Measurements from ENCODE around the gene NUTF2. TPM values are rescaled to one million over a fixed set of nuclear protein-coding genes. Genes with fewer than 3 reads are reported as not detected.

The NUTF2 gene
- total and polyA plus RNA-seq, 4 donors = 49.7 to 164 (median 101) TPM

DNA sequence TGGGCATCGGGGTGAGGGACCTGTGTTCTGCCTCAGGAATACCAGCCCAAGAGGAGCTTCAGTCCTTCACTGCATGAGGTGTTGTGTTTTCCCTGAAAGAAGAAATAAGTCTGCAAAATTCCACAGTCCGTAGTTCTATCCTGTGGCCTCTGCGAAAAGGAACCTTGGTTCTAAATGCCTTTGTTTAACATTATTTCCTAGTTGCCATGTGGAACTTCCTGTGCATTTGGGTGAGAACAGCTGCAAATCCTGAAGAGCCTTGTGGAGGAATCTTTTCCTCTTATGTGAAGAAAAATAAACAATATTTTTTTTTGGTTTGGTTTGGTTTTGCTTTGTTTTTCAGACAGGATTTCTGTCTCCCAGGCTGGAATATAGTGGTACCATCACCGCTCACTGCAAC lies 56.1 kb downstream of the NUTF2 start:
- Histone ChIP-seq H3K4me3 (no peak overlapping the region), H3K9me3 (ENCODE audit: control insufficient read depth in 4 of 4, insufficient read depth in 3 of 4, low read length in 3 of 4) (no peaks in the 10 kb centered on the region), H3K36me3 (ENCODE audit: control insufficient read depth in 4 of 4, insufficient read depth in 4 of 4, low read length in 4 of 4) (peaks cover 0 to 10% (median 4%) of the 10 kb centered on the region in 4 donors), H3K27me3 (ENCODE audit: control insufficient read depth in 3 of 3, insufficient read depth in 3 of 3, low read length in 2 of 3) (no peaks in the 10 kb centered on the region), H3K4me1 (ENCODE audit: control insufficient read depth in 5 of 5, insufficient read depth in 5 of 5, low read length in 5 of 5) (peaks cover 0 to 2% (median 0%) of the 10 kb centered on the region in 5 donors), H3K9ac (ENCODE audit: insufficient read depth in 1 of 2, low read length in 2 of 2) (no peak overlapping the region), H3K27ac (ENCODE audit: low read depth in 1 of 2, low read length in 1 of 2) (peak overlapping the region in 1 of 2 donors; percentile 37)
- 75 to 82% methylated on average over 4 of the region's 4 CpGs for WGBS, 2 donors
- TF ChIP-seq, protein P1, sequence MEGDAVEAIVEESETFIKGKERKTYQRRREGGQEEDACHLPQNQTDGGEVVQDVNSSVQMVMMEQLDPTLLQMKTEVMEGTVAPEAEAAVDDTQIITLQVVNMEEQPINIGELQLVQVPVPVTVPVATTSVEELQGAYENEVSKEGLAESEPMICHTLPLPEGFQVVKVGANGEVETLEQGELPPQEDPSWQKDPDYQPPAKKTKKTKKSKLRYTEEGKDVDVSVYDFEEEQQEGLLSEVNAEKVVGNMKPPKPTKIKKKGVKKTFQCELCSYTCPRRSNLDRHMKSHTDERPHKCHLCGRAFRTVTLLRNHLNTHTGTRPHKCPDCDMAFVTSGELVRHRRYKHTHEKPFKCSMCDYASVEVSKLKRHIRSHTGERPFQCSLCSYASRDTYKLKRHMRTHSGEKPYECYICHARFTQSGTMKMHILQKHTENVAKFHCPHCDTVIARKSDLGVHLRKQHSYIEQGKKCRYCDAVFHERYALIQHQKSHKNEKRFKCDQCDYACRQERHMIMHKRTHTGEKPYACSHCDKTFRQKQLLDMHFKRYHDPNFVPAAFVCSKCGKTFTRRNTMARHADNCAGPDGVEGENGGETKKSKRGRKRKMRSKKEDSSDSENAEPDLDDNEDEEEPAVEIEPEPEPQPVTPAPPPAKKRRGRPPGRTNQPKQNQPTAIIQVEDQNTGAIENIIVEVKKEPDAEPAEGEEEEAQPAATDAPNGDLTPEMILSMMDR (IDR thresholded peaks at IDR 0.05; ENCODE audit: control extremely low read depth, extremely low read depth) = no peak
- DNase-seq (no peak), ATAC-seq (ENCODE audit: insufficient read depth, low FRiP score) (no peak)

DNA sequence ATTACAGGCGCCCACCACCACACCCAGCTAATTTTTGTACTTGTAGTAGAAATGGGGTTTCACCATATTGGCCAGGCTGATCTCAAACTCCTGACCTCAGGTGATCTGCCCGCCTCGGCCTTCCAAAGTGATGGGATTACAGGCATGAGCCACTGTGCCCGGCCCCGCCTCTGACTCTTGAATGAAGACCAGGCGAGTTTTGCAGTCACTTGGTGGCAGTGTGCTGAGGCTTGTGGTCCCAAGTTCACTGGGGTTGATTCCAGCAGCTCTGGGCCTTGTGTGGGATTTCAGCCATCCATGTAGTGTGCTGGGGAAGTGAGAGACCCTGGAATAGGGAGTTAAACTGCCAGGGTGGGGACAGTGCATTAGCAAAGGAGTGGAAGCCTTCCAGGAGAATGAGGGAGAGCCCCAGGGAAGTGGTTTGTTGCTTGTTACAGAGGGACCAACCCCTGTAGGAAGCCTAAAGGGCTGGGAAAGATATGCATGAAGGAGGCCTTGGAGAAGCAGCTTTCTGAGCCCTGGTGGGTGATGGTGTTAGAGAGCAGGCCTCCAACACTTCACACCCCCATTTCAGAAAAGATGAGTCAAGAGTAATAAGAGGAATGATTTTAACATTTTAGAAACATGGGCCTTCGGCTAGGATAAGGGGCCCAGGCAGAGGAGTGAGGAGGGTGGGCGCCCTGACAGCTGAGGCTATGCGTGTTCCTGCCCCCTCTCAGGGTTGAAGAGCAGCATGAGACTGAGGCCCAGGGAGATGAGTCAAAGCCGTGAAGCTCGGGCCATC lies 60.9 kb downstream of the NUTF2 start:
- H3K9ac ChIP-seq (ENCODE audit: insufficient read depth in 1 of 2, low read length in 2 of 2) = no peak overlapping the region
- TF ChIP-seq, protein P1 (IDR thresholded peaks at IDR 0.05; ENCODE audit: control extremely low read depth, extremely low read depth) = no peak
- ATAC-seq (ENCODE audit: insufficient read depth, low FRiP score) = no peak
- peaks cover 0 to 3% (median 0%) of the 10 kb centered on the region in 5 donors for H3K4me1 ChIP-seq (ENCODE audit: control insufficient read depth in 5 of 5, insufficient read depth in 5 of 5, low read length in 5 of 5)
- H3K9me3 ChIP-seq (ENCODE audit: control insufficient read depth in 4 of 4, insufficient read depth in 3 of 4, low read length in 3 of 4) = no peaks in the 10 kb centered on the region
- H3K4me3 ChIP-seq = no peak overlapping the region
- no peaks in the 10 kb centered on the region for H3K27me3 ChIP-seq (ENCODE audit: control insufficient read depth in 3 of 3, insufficient read depth in 3 of 3, low read length in 2 of 3)
- peaks cover 0 to 33% (median 18%) of the 10 kb centered on the region in 4 donors for H3K36me3 ChIP-seq (ENCODE audit: control insufficient read depth in 4 of 4, insufficient read depth in 4 of 4, low read length in 4 of 4)
- WGBS, 2 donors = 92 to 93% methylated on average over 11 of the region's 11 CpGs
- no peak overlapping the region for H3K27ac ChIP-seq (ENCODE audit: low read depth in 1 of 2, low read length in 1 of 2)
- no peak for DNase-seq

GRCh38 chr16:67909056-67909742 lies 62.5 kb downstream of the NUTF2 start:
- ATAC-seq (ENCODE audit: insufficient read depth, low FRiP score) = no peak
- Histone ChIP-seq H3K27ac (ENCODE audit: low read depth in 1 of 2, low read length in 1 of 2) (no peak overlapping the region), H3K9me3 (ENCODE audit: control insufficient read depth in 4 of 4, insufficient read depth in 3 of 4, low read length in 3 of 4) (no peaks in the 10 kb centered on the region), H3K9ac (ENCODE audit: insufficient read depth in 1 of 2, low read length in 2 of 2) (no peak overlapping the region), H3K36me3 (ENCODE audit: control insufficient read depth in 4 of 4, insufficient read depth in 4 of 4, low read length in 4 of 4) (peaks cover 0 to 29% (median 20%) of the 10 kb centered on the region in 4 donors), H3K4me1 (ENCODE audit: control insufficient read depth in 5 of 5, insufficient read depth in 5 of 5, low read length in 5 of 5) (peaks cover 0 to 2% (median 0%) of the 10 kb centered on the region in 5 donors), H3K4me3 (no peak overlapping the region), H3K27me3 (ENCODE audit: control insufficient read depth in 3 of 3, insufficient read depth in 3 of 3, low read length in 2 of 3) (no peaks in the 10 kb centered on the region)
- no peak for DNase-seq
- WGBS, 2 donors = 96 to 97% methylated on average over 36 of the region's 36 CpGs
- TF ChIP-seq, protein P1 (IDR thresholded peaks at IDR 0.05; ENCODE audit: control extremely low read depth, extremely low read depth) = no peak

Data from lung (tissue), 12 donors.